Aorta (tissue), 5 donors: Measurements from ENCODE around the gene MAP3K19. TPM values are rescaled to one million over a fixed set of nuclear protein-coding genes. Genes with fewer than 3 reads are reported as not detected.
"Not testable (repeated sequence)": the region's sequence is repeated elsewhere in the genome, so short reads cannot be mapped to it uniquely, and the experiment has no call there.

Experiments used
- ATAC-seq: fragments of 200-7000 bp; cut with Tn5 transposase; one replicate; pipeline ENCODE4 v1.9.1; 2022; ENCODE audit warnings: moderate library complexity; ENCODE audit not compliant: low FRiP score
- DNase-seq, 2 donors: peaks; one replicate each; pipeline ENCODE4 v3.0.0-alpha.2; 2020
- H3K27ac ChIP-seq, 2 donors: one replicate each; pipeline ENCODE4 v1.5.1; 2013; ENCODE audit warnings: low read length in 2 of 2, mild to moderate bottlenecking in 2 of 2, moderate library complexity in 2 of 2, control low read depth in 1 of 2, inconsistent platforms in 1 of 2, low read depth in 1 of 2
- H3K27me3 ChIP-seq, 2 donors: one replicate each; pipeline ENCODE4 v1.6.1; 2013; ENCODE audit warnings: control low read depth in 1 of 2, low read length in 1 of 2, mild to moderate bottlenecking in 1 of 2, moderate library complexity in 1 of 2; ENCODE audit not compliant: insufficient read depth in 2 of 2, control insufficient read depth in 1 of 2
- H3K36me3 ChIP-seq, 2 donors: one replicate each; pipeline ENCODE4 v1.6.1; 2013; ENCODE audit warnings: control low read depth in 1 of 2, low read length in 1 of 2, mild to moderate bottlenecking in 1 of 2; ENCODE audit not compliant: insufficient read depth in 2 of 2, control insufficient read depth in 1 of 2
- H3K4me1 ChIP-seq, 2 donors: one replicate each; pipeline ENCODE4 v1.6.1; 2013; ENCODE audit warnings: low read length in 2 of 2, control low read depth in 1 of 2, mild to moderate bottlenecking in 1 of 2, moderate library complexity in 1 of 2; ENCODE audit not compliant: insufficient read depth in 2 of 2, control insufficient read depth in 1 of 2
- H3K4me3 ChIP-seq, 2 donors: one replicate each; pipeline ENCODE4 v1.5.1; 2013; ENCODE audit warnings: low read length in 2 of 2, control low read depth in 1 of 2, mild to moderate bottlenecking in 1 of 2
- H3K9me3 ChIP-seq: one replicate; pipeline ENCODE4 v1.6.1; 2013; ENCODE audit warnings: mild to moderate bottlenecking, low read length; ENCODE audit not compliant: control insufficient read depth
- WGBS, 2 donors: extraction: QIAGEN DNeasy Blood & Tissue Kit; methylation state at CpG; one replicate each; pipeline ENCODE4 v1.1.7; 2013; 5-methylcytosine and 5-hydroxymethylcytosine counted together
- intact Hi-C, 2 donors: fragments of 100-400 bp; cut with DNase I; formaldehyde crosslinking; loops; one replicate each; pipeline versions ENCODE4 v1.14.2 to v1.15.0; 2022
- long read RNA-seq, 2 donors: library from polyadenylated mRNA; unstranded; transcript quantifications; one replicate each; pipeline ENCODE4 v2.0.0, GENCODE V29; 2020 to 2021
- polyA plus RNA-seq, 2 donors: library from polyadenylated mRNA; stranded (reverse); fragments of 200-250 nt; gene quantifications; one replicate each; pipeline ENCODE4 v1.2.3, GENCODE V29; 2013
- total RNA-seq, 2 donors: library from RNA; stranded (reverse); fragmentation: NEBNext Ultra II Directional; extraction: Animal tissue kit (Norgen Biotek cat#: 25700); gene quantifications; one replicate each; pipeline ENCODE4 v1.2.1, GENCODE V29; 2021
- donor health status: healthy with polysubstance abuse.
- donor health status: Bipolar disorder and iron deficiency.
- donor health status: DM: no; HTN: no; CAD: no.
- donor health status: DM: no; HTN: no; CAD: no.
- donor health status: DM: yes; HTN: yes; CAD: no.

MAP3K19 gene
- total RNA-seq: not detected
- not detected for polyA plus RNA-seq
- long read RNA-seq, donor 1: 0 reads
- long read RNA-seq, donor 2, partial matches to known transcripts: 0 of 1 reads
- long read RNA-seq, donor 2, other reads (novel, unspliced or antisense): 1 of 1 reads

GRCh38 chr2:135047300-135047699 is at the start of gene MAP3K19:
Gene MAP3K19 (minus strand): TSS chr2:135047447. CDS start chr2:135024647, 22,800 bp downstream.
- Histone ChIP-seq H3K36me3 (no peaks in the 10 kb centered on the region), H3K4me3 (no peak within 1 kb of the TSS), H3K9me3 (no peaks in the 10 kb centered on the region), H3K4me1 (peaks cover 0 to 3% of the 10 kb centered on the region in 2 donors), H3K27me3 (no peaks in the 10 kb centered on the region), H3K27ac (no peak within 1 kb of the TSS)
- intact Hi-C loops: no loop called here
- no peak for ATAC-seq
- no peak for DNase-seq

GRCh38 chr2:135096665-135097446 is 49.6 kb upstream of the MAP3K19 start:
- no peak overlapping the region for H3K4me3 ChIP-seq
- H3K4me1 ChIP-seq: peaks cover 0 to 8% of the 10 kb centered on the region in 2 donors
- no peaks in the 10 kb centered on the region for H3K9me3 ChIP-seq
- ATAC-seq (no peak), DNase-seq (no peak)
- H3K27me3 ChIP-seq: no peaks in the 10 kb centered on the region
- no peak overlapping the region for H3K27ac ChIP-seq
- H3K36me3 ChIP-seq: no peaks in the 10 kb centered on the region
- intact Hi-C loops: no loop called here
- WGBS, 2 donors: 77% methylated on average over 4 of the region's 4 CpGs

- Histone ChIP-seq H3K27ac (no peak overlapping the region), H3K27me3 (no peaks in the 10 kb centered on the region), H3K4me3 (no peak overlapping the region), H3K4me1 (peaks cover 0 to 8% of the 10 kb centered on the region in 2 donors), H3K36me3 (no peaks in the 10 kb centered on the region), H3K9me3 (no peaks in the 10 kb centered on the region)
- ATAC-seq: no peak
- DNase-seq: no peak
- intact Hi-C loops: no loop called here
- WGBS, 2 donors: 98 to 99% methylated on average over 3 of the region's 3 CpGs
Observed at GRCh38 chr2:135095591-135095990, 48.3 kb upstream of the MAP3K19 start.

GRCh38 chr2:135094508-135094907 is 47.3 kb upstream of the MAP3K19 start:
- H3K4me1 ChIP-seq: peaks cover 0 to 2% of the 10 kb centered on the region in 2 donors
- intact Hi-C loops: no loop called here
- no peaks in the 10 kb centered on the region for H3K36me3 ChIP-seq
- DNase-seq (no peak), ATAC-seq (no peak)
- no peak overlapping the region for H3K4me3 ChIP-seq
- H3K27ac ChIP-seq: no peak overlapping the region
- 68 to 69% methylated on average over 2 of the region's 2 CpGs for WGBS, 2 donors
- H3K9me3 ChIP-seq: no peaks in the 10 kb centered on the region
- H3K27me3 ChIP-seq: no peaks in the 10 kb centered on the region

GRCh38 chr2:135093670-135094330 is 46.6 kb upstream of the MAP3K19 start:
- 95 to 98% methylated on average over 3 of the region's 3 CpGs for WGBS, 2 donors

GRCh38 chr2:135093193-135093592 is 45.9 kb upstream of the MAP3K19 start:
- H3K27ac ChIP-seq: no peak overlapping the region
- intact Hi-C loops: no loop called here
- H3K27me3 ChIP-seq: no peaks in the 10 kb centered on the region
- no peaks in the 10 kb centered on the region for H3K36me3 ChIP-seq
- no peak overlapping the region for H3K4me3 ChIP-seq
- ATAC-seq (no peak), DNase-seq (no peak)
- H3K9me3 ChIP-seq: no peaks in the 10 kb centered on the region
- H3K4me1 ChIP-seq: no peaks in the 10 kb centered on the region

More at GRCh38 chr2:135093670-135094330, 46.6 kb upstream of the MAP3K19 start:
- intact Hi-C loops: no loop called here
- DNase-seq (no peak), ATAC-seq (no peak)
- Histone ChIP-seq H3K4me3 (no peak overlapping the region), H3K4me1 (peaks cover 0 to 2% of the 10 kb centered on the region in 2 donors), H3K9me3 (no peaks in the 10 kb centered on the region), H3K27ac (no peak overlapping the region), H3K36me3 (no peaks in the 10 kb centered on the region), H3K27me3 (no peaks in the 10 kb centered on the region)

GRCh38 chr2:135091681-135092080 is 44.4 kb upstream of the MAP3K19 start:
- ATAC-seq (no peak), DNase-seq (no peak)
- Histone ChIP-seq H3K4me1 (no peaks in the 10 kb centered on the region), H3K27ac (no peak overlapping the region), H3K4me3 (no peak overlapping the region), H3K36me3 (no peaks in the 10 kb centered on the region), H3K9me3 (no peaks in the 10 kb centered on the region), H3K27me3 (no peaks in the 10 kb centered on the region)
- intact Hi-C loops: no loop called here
- 92 to 96% methylated on average over 1 of the region's 1 CpG for WGBS, 2 donors

- H3K27ac ChIP-seq, H3K9me3 ChIP-seq, H3K36me3 ChIP-seq, DNase-seq, ATAC-seq, H3K4me1 ChIP-seq, H3K4me3 ChIP-seq, H3K27me3 ChIP-seq, intact Hi-C loops: not testable (repeated sequence)
- WGBS, 2 donors: 98% methylated on average over 4 of the region's 4 CpGs
Observed at GRCh38 chr2:135089597-135089996, 42.4 kb upstream of the MAP3K19 start.

- 75 to 86% methylated on average over 2 of the region's 2 CpGs for whole genome bisulfite sequencing, 2 donors
- no peaks in the 10 kb centered on the region for H3K9me3 ChIP-seq
- DNase-seq: no peak
- H3K27ac ChIP-seq: no peak overlapping the region
- H3K27me3 ChIP-seq: no peaks in the 10 kb centered on the region
- no peak overlapping the region for H3K4me3 ChIP-seq
- no peak for ATAC-seq
- no peaks in the 10 kb centered on the region for H3K4me1 ChIP-seq
- H3K36me3 ChIP-seq: no peaks in the 10 kb centered on the region
- intact Hi-C loops: no loop called here
Observed at GRCh38 chr2:135086222-135086621, 39.0 kb upstream of the MAP3K19 start.
